Trophoblast cell (in vitro differentiated cells and primary cell): ENCODE measurements around the gene GALNT13.

ENCODE experiments used
- DNase-seq, 2 donors: peaks; one replicate each; pipeline ENCODE4 v3.0.0-alpha.2; 2016
- H2AFZ ChIP-seq: 2 replicates; pipeline ENCODE4 v1.6.1; 2013; ENCODE audit warnings: low read length, moderate library complexity, mild to moderate bottlenecking; ENCODE audit not compliant: insufficient read depth, poor library complexity
- H2AK5ac ChIP-seq: 2 replicates; pipeline ENCODE4 v1.6.1; 2013; ENCODE audit warnings: mild to moderate bottlenecking, low read length
- H2BK120ac ChIP-seq: 2 replicates; pipeline ENCODE4 v1.6.1; 2013; ENCODE audit warnings: low read length, mild to moderate bottlenecking, moderate library complexity; ENCODE audit not compliant: insufficient read depth, poor library complexity
- H2BK12ac ChIP-seq: 2 replicates; pipeline ENCODE4 v1.6.1; 2013; ENCODE audit warnings: mild to moderate bottlenecking, low read length, moderate library complexity
- H2BK5ac ChIP-seq: 2 replicates; pipeline ENCODE4 v1.6.1; 2013; ENCODE audit warnings: low read length, low read depth, moderate library complexity, mild to moderate bottlenecking; ENCODE audit not compliant: poor library complexity
- H3K14ac ChIP-seq: 2 replicates; pipeline ENCODE4 v1.6.1; 2013; ENCODE audit warnings: mild to moderate bottlenecking, low read length
- H3K18ac ChIP-seq: 2 replicates; pipeline ENCODE4 v1.6.1; 2013; ENCODE audit warnings: mild to moderate bottlenecking, low read length
- H3K23ac ChIP-seq: 2 replicates; pipeline ENCODE4 v1.6.1; 2013; ENCODE audit warnings: low read length
- H3K27ac ChIP-seq: 2 replicates; pipeline ENCODE4 v1.5.1; 2013; ENCODE audit warnings: low read depth, mild to moderate bottlenecking, inconsistent platforms, low read length, moderate library complexity
- H3K27me3 ChIP-seq: 2 replicates; pipeline ENCODE4 v1.6.1; 2013; ENCODE audit warnings: inconsistent platforms, mild to moderate bottlenecking, low read length, moderate library complexity; ENCODE audit not compliant: insufficient read depth
- H3K36me3 ChIP-seq, 2 experiments: 1 replicate in 1 of 2; 2 replicates in 1 of 2; pipeline ENCODE4 v1.6.1; 2013; ENCODE audit warnings: low read length in 2 of 2, mild to moderate bottlenecking in 2 of 2, moderate library complexity in 1 of 2; ENCODE audit not compliant: insufficient read depth in 2 of 2, control insufficient read depth in 1 of 2
- H3K4ac ChIP-seq: 2 replicates; pipeline ENCODE4 v1.6.1; 2013; ENCODE audit warnings: low read depth, mild to moderate bottlenecking, low read length, moderate library complexity
- H3K4me1 ChIP-seq, 2 experiments: 1 replicate in 1 of 2; 2 replicates in 1 of 2; pipeline ENCODE4 v1.6.1; 2013; ENCODE audit warnings: low read length in 2 of 2, mild to moderate bottlenecking in 2 of 2, moderate library complexity in 1 of 2; ENCODE audit not compliant: insufficient read depth in 2 of 2, control insufficient read depth in 1 of 2
- H3K4me2 ChIP-seq: 2 replicates; pipeline ENCODE4 v1.6.1; 2013; ENCODE audit warnings: inconsistent platforms, mild to moderate bottlenecking, low read length, moderate library complexity
- H3K4me3 ChIP-seq: 2 replicates; pipeline ENCODE4 v1.5.1; 2013; ENCODE audit warnings: mild to moderate bottlenecking, low read depth, low read length, inconsistent platforms
- H3K79me1 ChIP-seq: one replicate; pipeline ENCODE4 v1.6.1; 2013; ENCODE audit warnings: low read length
- H3K79me2 ChIP-seq: 2 replicates; pipeline ENCODE4 v1.6.1; 2013; ENCODE audit warnings: low read length, mild to moderate bottlenecking; ENCODE audit not compliant: control insufficient read depth, insufficient read depth, poor library complexity
- H3K9ac ChIP-seq: 2 replicates; pipeline ENCODE4 v1.6.1; 2013; ENCODE audit warnings: mild to moderate bottlenecking, low read length
- H3K9me3 ChIP-seq: 2 replicates; pipeline ENCODE4 v1.6.1; 2013; ENCODE audit warnings: low read depth, mild to moderate bottlenecking, control low read depth, inconsistent platforms, low read length; ENCODE audit not compliant: insufficient read depth
- H4K12ac ChIP-seq: 2 replicates; pipeline ENCODE4 v1.6.1; 2013; ENCODE audit warnings: low read depth, mild to moderate bottlenecking, low read length, moderate library complexity
- H4K8ac ChIP-seq: 2 replicates; pipeline ENCODE4 v1.6.1; 2013; ENCODE audit warnings: low read depth, mild to moderate bottlenecking, low read length, moderate library complexity
- H4K91ac ChIP-seq: one replicate; pipeline ENCODE4 v1.6.1; 2013; ENCODE audit warnings: low read depth, mild to moderate bottlenecking, low read length, moderate library complexity
- WGBS: extraction: QIAGEN DNeasy Blood & Tissue Kit; methylation state at CpG from one replicate; pipeline ENCODE4 v1.1.7; 2013; ENCODE audit warnings: missing lambda C conversion rate; ENCODE audit not compliant: insufficient read length, insufficient coverage; ENCODE audit errors: extremely low coverage; 5-methylcytosine and 5-hydroxymethylcytosine counted together

The GALNT13 gene

GRCh38 chr2:154029504-154029903 lies 157.8 kb downstream of the GALNT13 start:
- H3K4ac ChIP-seq = no peak overlapping the region
- H3K9ac ChIP-seq = no peak overlapping the region
- no peaks in the 10 kb centered on the region for H3K9me3 ChIP-seq
- H4K12ac ChIP-seq = no peak overlapping the region
- no peak overlapping the region for H3K23ac ChIP-seq
- no peak overlapping the region for H2BK5ac ChIP-seq
- H3K18ac ChIP-seq = no peak overlapping the region
- H3K36me3 ChIP-seq = no peaks in the 10 kb centered on the region
- no peak overlapping the region for H4K8ac ChIP-seq
- no peak overlapping the region for H2BK120ac ChIP-seq
- no peak overlapping the region for H3K27ac ChIP-seq
- no peak overlapping the region for H2AK5ac ChIP-seq
- no peaks in the 10 kb centered on the region for H3K79me1 ChIP-seq
- DNase-seq = no peak
- no peak overlapping the region for H3K4me3 ChIP-seq
- no peak overlapping the region for H2BK12ac ChIP-seq
- no CpG with 5 or more reads among the region's 3 CpGs for WGBS
- no peak overlapping the region for H3K4me2 ChIP-seq
- no peak overlapping the region for H4K91ac ChIP-seq
- H3K27me3 ChIP-seq = no peaks in the 10 kb centered on the region
- no peak overlapping the region for H3K14ac ChIP-seq
- H3K79me2 ChIP-seq = no peaks in the 10 kb centered on the region
- H2AFZ ChIP-seq = no peak overlapping the region
- H3K4me1 ChIP-seq = no peaks in the 10 kb centered on the region

- Histone ChIP-seq H2BK120ac (no peak overlapping the region), H3K14ac (no peak overlapping the region), H3K4ac (no peak overlapping the region), H3K4me1 (no peaks in the 10 kb centered on the region), H3K79me1 (no peaks in the 10 kb centered on the region), H3K18ac (no peak overlapping the region), H4K91ac (no peak overlapping the region), H3K23ac (no peak overlapping the region), H3K4me3 (no peak overlapping the region), H3K9ac (no peak overlapping the region), H3K27me3 (no peaks in the 10 kb centered on the region), H4K12ac (no peak overlapping the region), H2AK5ac (no peak overlapping the region), H3K36me3 (no peaks in the 10 kb centered on the region), H3K27ac (no peak overlapping the region), H2AFZ (no peak overlapping the region), H2BK12ac (no peak overlapping the region), H2BK5ac (no peak overlapping the region), H3K4me2 (no peak overlapping the region), H3K9me3 (no peaks in the 10 kb centered on the region), H4K8ac (no peak overlapping the region), H3K79me2 (no peaks in the 10 kb centered on the region)
- WGBS = no CpG with 5 or more reads among the region's 3 CpGs
- DNase-seq = no peak
Observed at GRCh38 chr2:154032220-154032619, 160.5 kb downstream of the GALNT13 start.

DNA sequence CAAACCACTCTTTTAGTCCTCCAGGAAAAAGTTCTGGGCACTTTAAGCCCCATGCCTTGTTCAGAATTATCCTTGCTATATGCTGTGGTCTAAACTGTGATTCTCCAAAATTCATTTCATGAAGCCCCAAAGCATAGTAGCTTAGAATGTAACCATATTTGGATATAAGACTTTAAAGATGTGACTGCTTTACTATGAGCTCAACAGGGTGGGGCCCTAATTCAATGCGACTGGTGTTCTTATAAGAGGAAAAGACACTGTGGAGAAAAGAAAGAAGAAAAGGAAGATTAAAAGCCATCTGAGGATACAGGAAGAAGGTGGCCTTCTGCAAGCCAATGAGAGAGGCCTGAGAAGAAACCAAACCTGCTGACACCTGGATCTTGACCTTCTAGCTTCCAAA lies 174.8 kb downstream of the GALNT13 start:
- no peak overlapping the region for H3K4me2 ChIP-seq
- WGBS = no CpG with 5 or more reads among the region's 1 CpG
- no peaks in the 10 kb centered on the region for H3K79me1 ChIP-seq
- H3K27me3 ChIP-seq = no peaks in the 10 kb centered on the region
- H2AFZ ChIP-seq = no peak overlapping the region
- no peak overlapping the region for H2BK12ac ChIP-seq
- H3K9me3 ChIP-seq = no peaks in the 10 kb centered on the region
- no peak overlapping the region for H3K4me3 ChIP-seq
- no peak for DNase-seq
- H3K9ac ChIP-seq = no peak overlapping the region
- no peak overlapping the region for H3K14ac ChIP-seq
- no peak overlapping the region for H4K12ac ChIP-seq
- no peaks in the 10 kb centered on the region for H3K36me3 ChIP-seq
- no peak overlapping the region for H4K91ac ChIP-seq
- H2BK120ac ChIP-seq = no peak overlapping the region
- no peak overlapping the region for H3K18ac ChIP-seq
- no peak overlapping the region for H2AK5ac ChIP-seq
- no peak overlapping the region for H4K8ac ChIP-seq
- no peaks in the 10 kb centered on the region for H3K4me1 ChIP-seq
- H3K23ac ChIP-seq = no peak overlapping the region
- H3K27ac ChIP-seq = no peak overlapping the region
- H3K4ac ChIP-seq = no peak overlapping the region
- no peak overlapping the region for H2BK5ac ChIP-seq
- no peaks in the 10 kb centered on the region for H3K79me2 ChIP-seq

DNA sequence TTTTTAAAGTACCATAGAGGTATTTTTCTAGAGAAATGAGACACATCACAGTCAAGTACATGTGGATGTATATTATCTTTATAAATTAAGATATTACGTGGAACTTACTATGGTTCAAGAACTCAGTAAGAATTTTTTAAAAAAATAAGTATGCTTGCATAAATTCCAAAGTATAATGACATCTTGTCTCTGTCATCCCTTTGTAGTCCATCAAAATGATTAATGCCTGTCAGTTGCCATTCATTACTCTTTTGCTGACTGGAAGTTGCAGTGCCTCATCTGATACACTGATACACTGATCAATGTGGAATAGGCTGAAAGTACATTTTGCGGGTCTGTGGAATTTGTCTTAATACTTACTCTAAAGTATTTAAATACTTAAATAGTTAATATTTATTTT lies 177.2 kb downstream of the GALNT13 start:
- Histone ChIP-seq H3K9me3 (no peaks in the 10 kb centered on the region), H2AFZ (no peak overlapping the region), H3K9ac (no peak overlapping the region), H3K4me1 (no peaks in the 10 kb centered on the region), H3K23ac (no peak overlapping the region), H3K18ac (no peak overlapping the region), H2BK12ac (no peak overlapping the region), H3K27me3 (no peaks in the 10 kb centered on the region), H2AK5ac (no peak overlapping the region), H3K14ac (no peak overlapping the region), H4K91ac (no peak overlapping the region), H3K27ac (no peak overlapping the region), H4K12ac (no peak overlapping the region), H2BK120ac (no peak overlapping the region), H4K8ac (no peak overlapping the region), H3K36me3 (no peaks in the 10 kb centered on the region), H3K4me2 (no peak overlapping the region), H2BK5ac (no peak overlapping the region), H3K79me2 (no peaks in the 10 kb centered on the region), H3K4ac (no peak overlapping the region), H3K79me1 (no peaks in the 10 kb centered on the region), H3K4me3 (no peak overlapping the region)
- no peak for DNase-seq
- no CpG with 5 or more reads among the region's 2 CpGs for WGBS
